Hepatocyte (in vitro differentiated cells): ENCODE measurements around the gene APBA2. TPM values are rescaled to one million over a fixed set of nuclear protein-coding genes. Genes with fewer than 3 reads are reported as not detected.

Experiments
- DNase-seq: peaks from one replicate; pipeline ENCODE4 v3.0.0-alpha.2; 2016; ENCODE audit warnings: low spot score
- H2AFZ ChIP-seq: fragments of 200-600 bp; sonication (generic); 2 replicates; pipeline ENCODE4 v1.6.0; 2016; ENCODE audit warnings: antibody characterized with exemption, mild to moderate bottlenecking
- H3K27ac ChIP-seq: fragments of 200-600 bp; sonication (generic); 2 replicates; pipeline ENCODE4 v1.5.1; 2016; ENCODE audit warnings: mild to moderate bottlenecking
- H3K27me3 ChIP-seq: fragments of 200-600 bp; sonication (generic); 2 replicates; pipeline ENCODE4 v1.6.1; 2016
- H3K36me3 ChIP-seq: fragments of 200-600 bp; sonication (generic); replicated peaks from 2 replicates; pipeline ENCODE4 v1.5.1; 2016; ENCODE audit warnings: low read depth; ENCODE audit not compliant: insufficient read depth
- H3K4me1 ChIP-seq: fragments of 200-600 bp; sonication (generic); 2 replicates; pipeline ENCODE4 v1.5.1; 2016; ENCODE audit warnings: mild to moderate bottlenecking, moderate library complexity; ENCODE audit not compliant: insufficient read depth
- H3K4me2 ChIP-seq: fragments of 200-600 bp; sonication (generic); 2 replicates; pipeline ENCODE4 v1.6.0; 2016
- H3K4me3 ChIP-seq: fragments of 200-600 bp; sonication (generic); 2 replicates; pipeline ENCODE4 v1.5.1; 2016; ENCODE audit warnings: mild to moderate bottlenecking
- H3K79me2 ChIP-seq: fragments of 200-600 bp; sonication (generic); 2 replicates; pipeline ENCODE4 v1.6.0; 2017; ENCODE audit warnings: mild to moderate bottlenecking
- H3K9me2 ChIP-seq: fragments of 200-600 bp; sonication (generic); replicated peaks from 2 replicates; pipeline ENCODE4 v1.6.0; 2017; ENCODE audit warnings: mild to moderate bottlenecking; ENCODE audit not compliant: insufficient read depth
- H3K9me3 ChIP-seq: fragments of 200-600 bp; sonication (generic); 2 replicates; pipeline ENCODE4 v1.5.1; 2016; ENCODE audit warnings: low read depth, mild to moderate bottlenecking
- H4K20me1 ChIP-seq: fragments of 200-600 bp; sonication (generic); 2 replicates; pipeline ENCODE4 v1.6.0; 2016; ENCODE audit warnings: mild to moderate bottlenecking; ENCODE audit not compliant: insufficient read depth, poor library complexity, severe bottlenecking
- CTCF ChIP-seq: fragments of 200-600 bp; sonication (generic); IDR thresholded peaks from 2 replicates; pipeline ENCODE4 v1.5.1; 2016; ENCODE audit warnings: antibody characterized with exemption, mild to moderate bottlenecking; ENCODE audit not compliant: poor library complexity
- EZH2 ChIP-seq: fragments of 200-600 bp; sonication (generic); IDR thresholded peaks from 2 replicates; pipeline ENCODE4 v1.6.1; 2016; ENCODE audit warnings: antibody characterized with exemption, mild to moderate bottlenecking, borderline replicate concordance
- EZH2phosphoT487 ChIP-seq: fragments of 200-600 bp; sonication (generic); IDR thresholded peaks from one replicate; pipeline ENCODE4 v1.6.1; 2018; ENCODE audit warnings: antibody characterized with exemption, mild to moderate bottlenecking, low read depth, moderate library complexity; ENCODE audit not compliant: unreplicated experiment, severe bottlenecking
- WGBS: methylation state at CpG from one replicate; pipeline ENCODE4 v1.1.6; 2016; ENCODE audit warnings: low lambda C conversion rate; ENCODE audit errors: missing lambda C conversion rate; 5-methylcytosine and 5-hydroxymethylcytosine counted together
- polyA plus RNA-seq: library from polyadenylated mRNA; unstranded; fragments of >200 nt; fragmentation: Nextera tagmentation; extraction: Ambion mirVana; gene quantifications from 2 replicates; pipeline ENCODE4 v1.2.1, GENCODE V29; 2016
- total RNA-seq: library from RNA; depleted of rRNA; stranded (reverse); fragments of >200 nt; gene quantifications from 2 replicates; pipeline ENCODE4 v1.2.3, GENCODE V29; 2014

The APBA2 gene
- total and polyA plus RNA-seq, 2 experiments from 2014 or later, result 8.4 to 10.1 TPM

DNA sequence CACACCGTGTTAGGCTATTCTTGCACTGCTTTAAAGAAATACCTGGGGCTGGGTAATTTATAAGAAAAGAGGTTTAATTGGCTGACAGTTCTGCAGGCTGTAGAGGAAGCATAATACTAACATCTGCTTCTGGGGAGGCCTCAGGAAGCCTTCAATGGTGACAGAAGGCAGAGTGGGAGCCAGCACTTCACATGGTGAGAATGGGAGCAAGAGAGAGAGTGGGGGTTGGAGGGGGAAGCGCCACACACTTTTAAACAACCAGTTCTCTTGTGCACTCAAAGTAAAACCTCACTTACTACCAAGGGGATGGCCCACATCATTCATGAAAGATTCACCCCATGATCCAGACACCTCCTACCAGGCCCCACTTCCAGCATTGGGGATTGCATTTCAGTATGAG is 181.1 kb downstream of the APBA2 start:
- Histone ChIP-seq H3K27me3 (no peaks in the 10 kb centered on the region), H2AFZ (no peak overlapping the region), H4K20me1 (no peaks in the 10 kb centered on the region), H3K27ac (no peak overlapping the region), H3K9me3 (no peaks in the 10 kb centered on the region), H3K4me2 (no peak overlapping the region), H3K9me2 (no peaks in the 10 kb centered on the region), H3K4me3 (no peak overlapping the region), H3K79me2 (no peaks in the 10 kb centered on the region), H3K4me1 (no peaks in the 10 kb centered on the region), H3K36me3 (no peaks in the 10 kb centered on the region)
- 90% methylated on average over 2 of the region's 2 CpGs for WGBS
- TF ChIP-seq EZH2phosphoT487 (no peak), CTCF (no peak), EZH2 (no peak)
- DNase-seq, result no peak

GRCh38 chr15:29067949-29068348 is 182.2 kb downstream of the APBA2 start:
- no peak for DNase-seq
- no peak overlapping the region for H2AFZ ChIP-seq
- H3K4me1 ChIP-seq, result no peaks in the 10 kb centered on the region
- TF ChIP-seq CTCF (no peak), EZH2 (no peak), EZH2phosphoT487 (no peak)
- 86% methylated on average over 7 of the region's 7 CpGs for WGBS
- H3K27ac ChIP-seq, result no peak overlapping the region
- H3K9me3 ChIP-seq, result no peaks in the 10 kb centered on the region
- no peaks in the 10 kb centered on the region for H4K20me1 ChIP-seq
- H3K4me2 ChIP-seq, result no peak overlapping the region
- no peaks in the 10 kb centered on the region for H3K9me2 ChIP-seq
- H3K27me3 ChIP-seq, result no peaks in the 10 kb centered on the region
- H3K79me2 ChIP-seq, result no peaks in the 10 kb centered on the region
- no peak overlapping the region for H3K4me3 ChIP-seq
- H3K36me3 ChIP-seq, result no peaks in the 10 kb centered on the region

DNA sequence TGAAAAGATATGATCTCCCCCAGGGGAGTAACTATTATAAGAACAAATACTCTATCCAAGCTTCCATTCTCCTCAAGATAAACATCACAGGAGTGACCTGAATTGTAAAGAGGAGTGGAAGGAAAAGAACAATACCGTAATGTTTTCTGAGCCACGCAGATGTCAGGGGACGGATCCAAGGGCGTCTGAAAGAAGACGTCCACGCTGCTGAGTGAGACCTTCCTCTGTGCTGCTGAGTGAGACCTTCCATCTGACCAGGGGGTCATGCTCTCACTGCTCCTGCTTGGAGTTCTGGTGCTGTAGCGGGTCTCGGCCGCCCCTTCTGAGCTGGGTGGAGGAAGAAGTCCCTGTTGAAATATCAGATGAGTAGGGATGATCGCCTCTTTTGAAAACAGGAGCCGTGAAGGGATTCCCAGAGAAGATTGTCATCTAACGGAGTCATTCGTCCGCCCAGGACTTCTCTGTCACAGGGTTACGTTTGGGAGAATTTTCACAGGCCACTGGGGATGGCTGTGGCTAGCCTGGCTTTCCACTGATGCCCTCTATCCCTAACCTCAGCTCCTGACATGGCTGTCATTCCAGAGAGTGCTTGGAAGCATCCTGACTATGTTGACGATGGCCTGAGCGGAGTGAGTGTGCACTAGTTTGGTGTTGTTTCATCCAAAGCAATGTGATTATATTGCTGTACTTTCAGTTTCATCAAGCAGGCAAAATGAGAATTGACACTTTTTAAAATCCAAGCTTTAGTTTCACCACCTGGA is 184.9 kb downstream of the APBA2 start:
- Histone ChIP-seq H3K9me3 (no peaks in the 10 kb centered on the region), H2AFZ (no peak overlapping the region), H3K4me3 (no peak overlapping the region), H3K79me2 (no peaks in the 10 kb centered on the region), H4K20me1 (no peaks in the 10 kb centered on the region), H3K36me3 (no peaks in the 10 kb centered on the region), H3K27ac (no peak overlapping the region), H3K4me1 (no peaks in the 10 kb centered on the region), H3K4me2 (no peak overlapping the region), H3K27me3 (no peaks in the 10 kb centered on the region), H3K9me2 (no peaks in the 10 kb centered on the region)
- WGBS, result 77% methylated on average over 17 of the region's 17 CpGs
- DNase-seq, result no peak
- no peak for TF ChIP-seq CTCF
- TF ChIP-seq EZH2phosphoT487, result no peak
- no peak for TF ChIP-seq EZH2
